GM15510 (cell line): ENCODE measurements around the gene WNK2.

Experiments
- POLR2A ChIP-seq: IDR thresholded peaks from 3 replicates; pipeline ENCODE4 v1.6.1; 2011; ENCODE audit warnings: borderline replicate concordance; ENCODE audit not compliant: insufficient read length; ENCODE audit errors: extremely low read depth

Gene WNK2

GRCh38 chr9:93198117-93198837, 14.3 kb downstream of the WNK2 start:
- no peak for TF ChIP-seq POLR2A

GRCh38 chr9:93198838-93199625, 15.1 kb downstream of the WNK2 start:
- no peak for TF ChIP-seq POLR2A

- no peak for TF ChIP-seq POLR2A
Measured at GRCh38 chr9:93200449-93200742, 16.5 kb downstream of the WNK2 start.

GRCh38 chr9:93200989-93201334, 17.0 kb downstream of the WNK2 start:
- no peak for TF ChIP-seq POLR2A

- no peak for TF ChIP-seq POLR2A
Measured at GRCh38 chr9:93203026-93203717, 19.2 kb downstream of the WNK2 start.

GRCh38 chr9:93203718-93204469, 20.0 kb downstream of the WNK2 start:
- no peak for TF ChIP-seq POLR2A

- TF ChIP-seq POLR2A: no peak
Measured at GRCh38 chr9:93204470-93205043, 20.6 kb downstream of the WNK2 start.

- TF ChIP-seq POLR2A: no peak
Measured at GRCh38 chr9:93205045-93205768, 21.3 kb downstream of the WNK2 start.

GRCh38 chr9:93205896-93206575, 22.1 kb downstream of the WNK2 start:
- TF ChIP-seq POLR2A: no peak

- no peak for TF ChIP-seq POLR2A
Measured at GRCh38 chr9:93206576-93207155, 22.7 kb downstream of the WNK2 start.

GRCh38 chr9:93207326-93207814, 23.4 kb downstream of the WNK2 start:
- TF ChIP-seq POLR2A: no peak

- no peak for TF ChIP-seq POLR2A
Measured at GRCh38 chr9:93207860-93208734, 24.2 kb downstream of the WNK2 start.
